Kidney tubule cell (primary cell): Measurements from ENCODE around the gene CA10.

Source experiments
- DNase-seq: peaks from one replicate; pipeline ENCODE4 v3.0.0-alpha.2; 2018; ENCODE audit warnings: low spot score

Gene CA10

DNA sequence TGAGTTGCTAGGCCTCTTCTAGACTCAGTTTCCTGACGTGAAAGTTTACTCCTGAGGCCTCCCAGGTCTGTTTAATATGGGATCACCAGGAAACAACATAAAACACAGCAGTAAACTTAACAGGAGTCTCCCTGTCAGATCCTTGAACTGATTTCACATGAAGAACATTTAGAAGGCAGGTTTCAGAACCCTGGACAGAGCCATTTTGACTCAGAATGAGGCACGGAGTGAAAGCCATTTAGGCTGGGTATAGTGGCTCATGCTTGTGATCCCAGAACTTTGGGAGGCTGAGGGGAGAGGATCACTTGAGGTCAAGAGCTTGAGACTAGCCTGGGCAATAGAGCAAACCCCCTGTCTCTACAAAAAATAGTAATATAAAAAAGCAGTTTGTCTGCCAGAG, 289.1 kb downstream of the CA10 start:
- DNase-seq = peak; percentile 44

DNA sequence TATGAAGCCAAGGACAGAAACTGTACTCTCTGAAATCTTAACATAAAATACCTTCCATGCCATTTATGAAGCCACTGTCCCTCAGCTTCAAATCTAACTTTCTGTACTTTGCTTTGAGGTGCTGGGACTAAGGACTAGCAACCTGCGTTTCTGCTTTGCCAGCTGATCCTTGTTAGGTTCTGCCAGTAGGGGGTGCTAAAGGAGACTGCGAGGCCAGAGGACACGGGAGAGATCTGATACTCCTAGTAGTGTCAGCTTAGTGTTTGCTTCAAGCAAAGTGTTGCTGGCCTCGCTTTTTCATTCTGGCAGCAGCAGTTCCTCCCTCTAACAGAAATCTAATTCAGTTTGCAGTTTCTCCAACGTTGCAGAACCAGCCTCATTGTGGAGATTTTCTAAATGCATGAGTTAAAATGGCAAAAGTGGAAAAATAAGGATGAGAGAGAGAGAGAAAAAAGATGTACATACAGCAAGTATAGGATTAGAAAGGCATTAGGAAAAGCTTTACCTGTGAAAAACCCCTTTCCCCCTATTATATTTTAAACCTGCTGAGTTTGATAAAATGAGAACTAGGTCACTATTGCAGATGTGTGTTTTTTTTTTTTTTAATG, 297.5 kb downstream of the CA10 start:
- peak; percentile 49 for DNase-seq

DNA sequence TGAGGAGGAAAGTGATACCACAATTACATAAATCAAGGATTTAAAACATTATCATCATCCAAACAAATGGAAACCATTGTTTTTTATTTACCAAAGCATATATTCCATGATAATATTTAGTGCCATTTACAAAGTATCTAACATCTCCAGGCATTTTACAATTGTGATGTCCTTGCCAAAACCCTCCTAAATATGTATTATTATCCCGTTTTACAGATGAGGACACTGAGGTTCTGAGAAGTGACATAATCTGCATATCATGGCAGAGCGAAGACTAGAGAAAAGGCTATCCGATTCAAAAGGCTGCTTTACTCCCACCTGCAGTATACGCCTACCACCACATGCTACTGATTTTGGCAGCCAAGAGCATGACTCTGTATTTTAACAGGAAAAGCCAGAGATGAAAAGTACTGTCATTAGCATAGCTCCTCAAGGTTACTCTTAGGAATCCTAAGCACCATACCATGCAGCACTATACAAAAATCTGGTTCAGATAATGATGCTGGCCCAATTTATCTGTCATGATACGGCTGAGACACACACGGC, 301.4 kb downstream of the CA10 start:
- DNase-seq = no peak

DNA sequence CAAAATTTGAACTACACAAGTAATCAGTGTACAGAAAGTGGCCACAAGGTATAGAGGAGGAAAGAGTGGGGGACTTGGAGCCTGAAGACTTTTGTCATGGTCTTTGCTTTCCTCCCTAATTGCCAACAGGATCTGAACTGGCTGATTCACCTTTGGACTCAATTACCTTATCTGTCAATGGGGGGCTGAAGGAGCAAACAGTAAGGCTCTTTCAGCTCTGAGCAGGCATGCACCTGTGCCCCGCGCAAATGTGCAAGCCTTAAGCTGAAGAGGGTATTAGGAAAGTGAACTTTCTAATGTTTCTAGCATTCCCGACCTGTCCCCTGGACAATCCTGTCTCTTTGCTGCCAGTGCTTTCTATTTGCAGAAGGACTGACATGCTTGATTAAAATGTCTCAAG, 302.7 kb downstream of the CA10 start:
- DNase-seq = no peak

DNA sequence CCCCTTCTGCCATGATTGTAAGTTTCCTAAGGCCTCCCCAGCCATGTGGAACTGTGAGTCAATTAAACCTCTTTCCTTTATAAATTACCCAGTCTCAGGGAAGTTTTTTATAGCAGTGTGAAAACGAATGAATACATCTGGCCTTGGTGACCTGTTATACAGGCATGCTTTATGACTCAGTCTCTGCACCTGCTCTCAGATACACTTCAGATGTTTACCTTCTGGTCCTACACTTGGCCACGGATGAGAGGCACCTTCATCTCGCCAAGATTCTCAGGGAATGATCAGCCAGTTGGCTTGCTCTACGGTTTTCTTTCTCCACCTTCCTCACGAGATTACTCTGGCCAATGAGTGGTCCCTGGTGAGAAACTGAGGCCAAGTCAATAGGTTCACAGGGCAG, 304.7 kb downstream of the CA10 start:
- DNase-seq = peak; percentile 88

DNA sequence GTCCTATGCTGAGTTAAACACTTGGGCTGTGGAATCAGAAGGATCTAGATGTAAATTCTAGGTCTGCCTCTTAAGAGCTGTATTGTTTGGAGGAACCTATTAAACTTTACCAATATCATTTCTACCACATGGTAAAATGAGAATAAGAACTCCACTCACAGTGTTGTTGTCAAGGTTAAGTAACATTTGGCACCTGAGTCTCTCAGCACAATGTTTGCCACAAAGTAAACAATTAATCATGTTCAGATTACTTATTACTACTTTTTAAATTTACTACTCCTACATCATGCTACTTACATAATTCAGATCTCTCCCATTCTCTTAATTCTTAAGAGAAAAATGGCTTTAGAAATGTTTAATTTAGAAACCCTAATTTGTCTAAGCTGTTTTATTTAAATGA, 305.9 kb downstream of the CA10 start:
- no peak for DNase-seq

DNA sequence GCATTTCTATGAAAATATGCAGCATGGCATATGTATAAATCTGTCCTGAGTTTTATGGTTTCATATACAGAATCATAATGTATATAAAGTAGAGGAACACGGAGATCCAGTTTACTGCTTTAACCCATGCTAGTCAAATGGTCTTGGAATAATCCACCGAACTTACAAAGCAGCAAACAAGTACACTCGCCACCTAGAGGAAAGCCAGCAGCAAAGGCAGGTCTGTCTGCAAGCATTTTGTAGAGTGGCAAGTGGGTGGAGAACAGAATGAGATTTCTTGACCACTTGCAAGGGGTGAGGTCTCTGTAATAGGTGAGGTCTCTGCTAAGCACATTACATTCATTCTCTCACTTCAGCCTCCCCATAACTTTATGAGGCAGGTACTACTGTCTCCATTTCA, 308.3 kb downstream of the CA10 start:
- no peak for DNase-seq

DNA sequence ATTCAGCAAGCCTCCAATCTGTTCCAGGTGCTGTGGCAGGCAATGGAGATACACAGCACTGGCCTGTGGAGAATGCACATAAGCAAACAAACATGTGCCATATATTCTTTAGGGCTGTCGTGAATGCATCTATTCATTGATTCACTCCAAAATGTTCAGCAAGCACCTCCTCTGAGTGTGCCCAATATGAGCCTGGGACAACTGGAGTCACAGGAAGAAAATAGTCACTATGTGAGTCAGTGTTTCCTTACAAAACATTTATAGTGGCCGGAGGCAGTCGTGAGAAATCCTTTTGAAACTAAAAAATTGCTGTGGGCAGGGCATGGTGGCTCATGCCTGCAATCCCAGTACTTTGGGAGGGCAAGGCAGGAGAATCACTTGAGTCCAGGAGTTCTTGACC, 310.1 kb downstream of the CA10 start:
- DNase-seq = peak; percentile 75

DNA sequence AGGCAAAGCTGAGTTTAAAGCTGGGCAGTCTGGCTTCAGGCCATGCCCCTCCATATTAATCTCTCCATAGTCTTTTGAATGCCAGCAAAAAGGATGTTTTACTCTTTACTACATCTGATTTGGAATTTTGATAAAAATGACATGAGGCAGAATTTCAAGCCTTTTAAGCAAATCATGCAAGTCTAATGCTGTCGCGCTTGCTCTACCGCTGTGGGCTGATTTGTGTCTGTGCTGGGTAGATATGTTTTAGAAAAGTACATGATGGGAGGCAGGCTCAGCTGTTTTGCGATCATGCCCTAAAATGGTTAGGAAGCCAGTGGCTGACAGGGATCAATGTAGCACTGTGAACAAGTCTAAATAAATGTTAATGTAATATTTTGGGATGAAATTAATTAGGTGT, 311.9 kb downstream of the CA10 start:
- DNase-seq = no peak

DNA sequence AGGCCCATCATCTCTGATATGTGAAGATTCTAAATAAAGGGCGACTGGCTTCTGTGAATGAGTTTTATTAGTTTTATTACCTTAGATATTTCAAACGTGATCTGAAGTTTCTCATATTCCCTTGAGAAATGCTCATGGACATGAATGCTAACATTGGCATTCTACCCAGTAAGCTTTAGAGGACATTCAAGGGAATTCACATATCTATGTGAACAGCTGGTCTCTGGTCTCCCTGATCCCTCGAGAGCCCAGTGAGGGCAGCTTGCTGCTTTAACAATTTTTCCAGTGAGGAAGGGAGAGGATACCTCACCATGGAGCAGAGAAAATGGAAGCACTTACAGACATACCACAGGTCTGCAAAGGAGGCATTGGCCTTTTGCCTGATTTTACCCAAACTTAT, 312.7 kb downstream of the CA10 start:
- DNase-seq = no peak

DNA sequence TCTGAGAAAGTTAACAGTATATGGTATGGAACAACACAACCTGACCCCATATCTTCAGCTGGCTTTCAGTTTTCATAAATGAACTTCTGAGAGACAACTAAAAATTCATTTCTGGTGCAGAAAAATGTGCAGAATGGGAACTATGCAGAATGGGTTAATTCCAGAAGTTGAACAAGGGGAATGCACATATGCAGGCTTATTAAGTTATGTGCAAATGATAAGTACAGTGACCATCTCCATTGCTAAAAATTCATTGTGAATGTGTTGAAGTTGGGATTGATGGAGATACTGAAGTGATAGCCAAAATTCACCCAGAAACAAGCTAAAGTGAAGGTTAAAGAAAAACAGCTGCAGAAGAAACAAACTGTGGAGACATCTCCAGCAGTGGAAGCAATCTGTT, 315.8 kb downstream of the CA10 start:
- DNase-seq = no peak

DNA sequence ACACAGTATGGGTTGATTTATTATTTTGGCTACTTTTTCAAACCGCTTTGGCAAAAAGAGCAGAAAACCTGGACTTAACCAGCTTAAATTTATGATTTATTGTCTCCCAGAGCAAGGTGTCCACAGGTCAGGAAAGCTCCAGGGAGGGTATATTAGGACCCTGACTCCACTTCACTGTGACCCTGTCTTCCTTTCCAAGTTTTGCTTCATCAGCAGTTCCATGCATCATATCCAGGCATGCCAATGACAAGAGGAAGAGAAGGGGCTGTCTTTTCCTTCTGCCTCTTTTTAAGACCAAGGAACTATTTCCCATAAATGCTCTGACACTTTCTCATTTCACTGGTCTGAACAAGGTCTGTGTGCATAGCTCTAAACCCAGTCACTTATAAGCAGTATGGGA, 316.8 kb downstream of the CA10 start:
- DNase-seq = no peak

DNA sequence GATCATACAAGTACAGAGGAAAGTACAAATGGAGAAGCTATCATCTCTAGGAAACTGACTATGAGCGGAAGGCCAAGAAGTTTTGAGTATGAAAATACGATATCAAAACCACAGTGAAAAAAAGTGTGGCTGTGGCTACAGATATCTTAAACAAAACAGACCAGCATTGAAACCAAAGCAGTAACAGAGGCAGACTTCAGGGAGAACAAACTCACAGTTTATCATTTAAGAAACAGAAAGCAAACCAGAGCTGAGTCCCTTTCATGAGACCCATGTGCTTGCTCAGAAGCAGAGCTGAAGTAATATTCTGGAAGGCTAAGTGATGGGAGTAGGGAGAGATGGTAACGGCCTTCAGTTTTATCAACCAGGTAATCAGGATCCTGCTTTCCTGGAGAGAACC, 317.8 kb downstream of the CA10 start:
- DNase-seq = no peak

DNA sequence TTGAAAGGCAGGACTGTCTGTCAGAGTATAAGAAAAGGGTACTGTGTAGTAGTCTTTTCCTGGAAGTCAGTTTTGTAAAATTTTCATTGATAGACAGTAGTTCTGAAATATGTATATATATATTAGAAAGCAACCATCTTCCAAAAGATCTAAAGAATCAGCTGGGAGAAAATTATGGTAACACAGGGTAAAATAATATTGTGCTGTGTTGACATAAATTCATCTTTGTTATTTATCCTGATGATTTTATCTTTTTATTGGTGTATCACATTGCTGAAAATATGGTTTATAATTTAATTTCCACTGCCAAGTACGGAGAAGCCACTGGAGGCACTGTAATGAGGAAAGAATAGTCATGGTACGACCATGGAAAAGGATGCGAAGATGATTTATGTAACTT, 324.9 kb downstream of the CA10 start:
- no peak for DNase-seq

DNA sequence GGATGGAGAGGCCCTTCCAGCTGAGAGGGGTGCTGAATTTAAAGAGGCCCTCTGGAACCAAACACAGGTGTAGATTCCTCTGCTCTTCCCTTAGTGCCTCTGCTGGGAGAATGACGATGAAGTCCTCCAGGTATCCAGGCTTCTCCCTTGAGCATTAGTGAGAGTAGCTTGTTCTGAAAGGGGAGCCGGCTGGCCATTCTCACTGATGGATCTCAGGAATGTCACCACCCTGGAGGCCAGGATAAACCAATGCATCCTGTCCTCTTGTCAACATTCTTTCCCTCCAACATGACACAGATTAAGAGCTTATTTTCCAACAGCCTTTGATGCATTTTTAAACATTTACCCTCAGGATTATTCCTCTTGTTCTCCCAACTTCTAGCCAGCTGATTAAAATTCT, 325.5 kb downstream of the CA10 start:
- no peak for DNase-seq

DNA sequence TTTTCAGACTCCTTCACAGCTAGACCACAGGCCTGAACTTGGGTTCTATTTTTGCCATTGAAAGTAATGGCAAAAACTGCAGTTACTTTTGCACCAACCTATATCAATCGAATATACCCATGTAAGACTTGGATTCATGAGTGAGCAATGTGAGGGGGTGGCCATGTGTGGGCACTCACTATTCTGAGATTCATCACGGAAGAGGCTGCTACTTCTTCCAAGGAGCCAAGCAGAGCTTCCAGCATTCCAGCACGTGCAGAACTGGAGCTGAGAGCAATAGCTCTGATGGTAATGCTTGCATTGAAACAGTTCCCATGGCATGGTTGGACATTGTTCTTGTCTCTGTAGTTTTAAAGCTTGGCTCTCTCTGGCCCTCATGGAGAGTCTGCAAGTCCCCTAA, 327.6 kb downstream of the CA10 start:
- no peak for DNase-seq

DNA sequence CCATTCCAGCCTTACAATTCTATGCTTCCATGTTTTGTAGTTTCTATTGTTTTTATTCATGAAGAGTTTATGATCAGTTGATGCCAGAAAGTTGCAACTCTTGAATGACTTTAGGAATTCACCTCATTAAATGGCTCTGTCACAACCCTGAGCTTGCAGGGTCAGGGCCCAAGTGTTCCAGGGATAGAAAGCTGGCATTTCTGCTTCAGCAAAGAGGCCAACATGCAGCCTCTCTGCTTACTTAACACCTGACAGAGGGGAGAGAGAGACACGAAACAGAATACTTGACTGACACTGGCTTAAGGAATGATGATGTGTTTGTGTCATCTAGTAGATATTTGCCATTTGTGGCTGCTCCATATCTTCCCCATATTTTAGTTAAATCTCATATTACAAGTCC, 328.1 kb downstream of the CA10 start:
- peak; percentile 17 for DNase-seq

DNA sequence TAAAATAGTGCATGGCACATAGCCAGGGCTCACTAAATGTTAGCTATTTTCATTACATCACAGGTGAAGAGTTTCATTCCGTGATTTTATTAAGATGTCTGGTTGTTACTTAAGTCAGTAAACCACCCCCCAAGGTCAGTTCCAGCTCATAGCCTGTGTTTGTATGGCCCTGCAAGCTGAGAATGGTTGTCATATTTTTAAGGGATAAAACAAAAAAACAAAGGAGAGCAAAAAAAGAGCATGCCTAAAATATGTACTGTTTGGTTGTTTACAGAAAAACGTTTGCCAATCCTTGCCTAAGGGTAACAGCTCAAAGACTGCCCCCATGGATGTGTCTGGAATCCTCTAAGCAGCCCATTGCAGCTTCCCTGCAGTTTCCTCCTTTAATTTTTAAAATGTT, 329.6 kb downstream of the CA10 start:
- no peak for DNase-seq

DNA sequence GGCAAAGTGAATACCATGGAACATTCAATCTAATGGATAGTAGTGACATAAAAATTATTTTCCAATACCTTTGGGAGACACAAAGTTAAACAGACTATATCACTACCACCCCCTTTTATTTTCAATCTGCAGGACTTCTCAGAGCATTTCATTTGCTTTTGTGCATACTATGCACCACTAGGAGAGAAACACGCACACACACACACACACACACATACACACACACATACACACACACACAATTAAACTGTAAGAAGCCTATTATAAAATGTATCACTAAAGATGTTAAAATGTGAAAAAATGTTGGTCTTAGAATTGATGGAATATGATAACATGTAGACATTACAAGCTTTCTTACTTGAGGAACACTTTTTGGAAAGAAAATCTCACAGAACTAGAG, 331.4 kb downstream of the CA10 start:
- DNase-seq = no peak

DNA sequence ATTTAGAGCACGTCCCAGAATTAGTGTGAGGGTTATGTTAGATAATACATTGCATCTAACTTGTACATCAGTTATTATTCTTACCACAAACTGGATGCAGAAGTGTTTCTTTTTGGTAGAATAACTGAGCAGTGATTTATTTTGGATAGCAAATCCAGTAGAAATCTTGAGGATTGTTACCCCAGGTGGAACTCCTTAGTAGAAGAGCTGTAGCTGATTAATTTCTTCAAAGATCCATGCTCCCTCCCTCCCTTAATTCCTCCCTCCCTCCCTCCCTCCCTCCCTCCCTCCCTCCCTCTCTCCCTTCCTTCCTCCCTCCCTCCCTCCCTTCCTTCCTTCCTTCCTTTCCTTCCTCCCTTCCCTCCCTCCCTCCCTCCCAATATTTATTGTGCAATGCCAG, 337.7 kb downstream of the CA10 start:
- no peak for DNase-seq

DNA sequence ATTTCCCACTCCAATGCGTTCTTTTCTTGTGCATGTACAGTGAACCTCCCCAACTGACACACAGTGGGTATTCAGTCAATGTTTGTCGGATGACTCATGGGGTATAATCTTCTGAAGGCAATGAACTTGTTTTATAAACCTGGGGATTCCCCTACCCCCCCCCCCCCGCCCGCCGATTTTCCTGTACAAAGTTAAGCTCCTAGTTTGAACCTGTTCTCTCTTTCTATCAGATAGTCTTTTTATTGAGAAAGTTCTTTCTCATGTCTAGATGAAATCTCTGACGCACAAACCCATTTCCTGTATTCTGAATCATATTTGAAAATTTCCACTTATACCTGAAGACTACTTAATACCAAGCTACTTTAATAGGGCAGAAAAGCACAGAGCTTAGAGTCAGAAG, 338.3 kb downstream of the CA10 start:
- peak; percentile 22 for DNase-seq

DNA sequence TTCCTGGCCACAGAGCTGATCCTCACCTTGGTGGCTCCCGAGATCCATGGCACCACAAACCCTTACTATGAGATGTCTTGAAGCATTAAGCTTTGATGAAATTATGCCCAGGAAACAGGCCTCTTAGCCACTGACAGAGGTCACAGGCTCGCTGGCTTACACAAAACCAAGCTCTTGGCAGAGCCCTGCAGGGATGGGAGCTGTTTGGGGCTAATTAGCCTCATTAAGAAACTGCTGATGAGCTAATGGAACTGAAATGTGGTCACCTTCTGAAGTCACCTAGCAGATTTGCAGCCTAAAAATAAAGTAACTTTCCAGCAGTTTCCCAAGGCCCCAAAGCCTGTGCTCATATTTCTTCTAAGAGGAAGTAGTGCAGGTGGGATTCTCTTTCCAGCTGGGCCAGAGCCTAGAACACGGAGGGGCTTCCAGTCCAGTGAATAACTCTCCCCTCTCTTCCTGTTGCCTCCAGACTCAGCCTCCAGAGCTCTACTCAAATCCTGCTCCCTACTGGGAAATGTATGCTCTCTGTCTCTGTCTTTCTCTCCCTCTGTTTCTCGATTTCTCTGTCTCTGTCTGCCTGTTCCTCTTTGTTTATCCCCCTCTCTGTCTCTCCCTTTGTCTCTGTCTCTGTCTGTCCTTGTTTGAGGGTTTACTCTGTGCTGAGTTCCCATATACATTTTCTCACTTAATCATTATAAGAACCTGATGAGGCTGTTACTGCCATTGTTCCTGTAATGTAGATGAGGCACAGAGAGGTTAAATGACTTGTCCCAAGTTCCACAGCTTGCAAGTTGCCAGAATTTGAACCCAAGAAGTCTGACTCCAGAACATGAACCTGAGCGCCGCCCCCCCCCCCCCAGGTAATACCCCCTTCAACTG, 338.9 kb downstream of the CA10 start:
- no peak for DNase-seq

DNA sequence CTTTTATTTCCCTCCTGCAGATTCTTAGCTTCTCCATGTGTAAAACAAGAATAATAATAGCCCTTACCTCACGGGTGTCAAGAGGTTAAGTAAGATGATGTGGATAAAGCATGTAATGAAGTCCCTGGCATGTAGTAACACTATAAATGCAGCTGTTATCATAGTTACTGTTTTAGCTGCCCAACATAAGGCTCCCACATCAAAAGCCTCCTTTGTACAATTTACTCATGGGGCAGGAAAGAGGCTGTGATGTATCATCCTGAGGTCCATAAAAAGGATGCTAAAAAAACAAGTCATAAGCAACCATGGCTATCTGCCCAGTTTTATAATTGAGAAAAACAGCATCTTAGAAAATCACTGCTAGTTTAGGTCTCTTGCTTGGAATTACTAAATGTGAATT, 339.7 kb downstream of the CA10 start:
- no peak for DNase-seq

DNA sequence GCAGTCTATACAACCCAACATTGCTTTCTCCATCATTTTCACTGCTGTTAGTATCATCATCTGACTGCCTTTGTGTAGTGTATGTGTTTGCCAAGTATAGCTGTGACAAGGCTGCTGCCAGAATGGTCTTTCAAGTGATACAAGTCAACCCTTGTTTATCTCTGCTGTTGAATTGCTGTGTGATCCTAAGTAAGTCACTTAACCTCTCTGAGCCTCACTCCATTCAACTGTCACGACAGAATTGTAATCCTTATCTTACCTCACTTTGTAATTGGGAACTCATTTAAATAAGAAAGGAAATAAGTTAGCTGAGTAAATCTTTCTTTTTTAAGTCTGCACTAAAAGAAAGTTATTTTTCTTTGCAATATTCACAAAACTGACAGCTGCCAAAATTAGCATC, 340.6 kb downstream of the CA10 start:
- no peak for DNase-seq
